Stomach smooth muscle (tissue), 2 donors: ENCODE measurements around the gene FCER2.

Experiments
- H3K27ac ChIP-seq: one replicate; pipeline ENCODE4 v1.7.0; 2013; ENCODE audit warnings: mild to moderate bottlenecking, low read length, inconsistent platforms
- H3K27me3 ChIP-seq, 2 donors: one replicate each; pipeline ENCODE4 v1.7.0; 2013; ENCODE audit warnings: low read length in 2 of 2; ENCODE audit not compliant: insufficient read depth in 2 of 2, control insufficient read depth in 1 of 2
- H3K36me3 ChIP-seq, 2 donors: one replicate each; pipeline ENCODE4 v1.7.0; 2013; ENCODE audit warnings: low read length in 2 of 2; ENCODE audit not compliant: control insufficient read depth in 2 of 2, insufficient read depth in 2 of 2
- H3K4me1 ChIP-seq: one replicate; pipeline ENCODE4 v1.7.0; 2013; ENCODE audit warnings: low read length; ENCODE audit not compliant: control insufficient read depth, insufficient read depth
- H3K4me3 ChIP-seq, 2 donors: one replicate each; pipeline ENCODE4 v1.7.0; 2013; ENCODE audit warnings: low read length in 2 of 2
- H3K9ac ChIP-seq, 2 donors: one replicate each; pipeline ENCODE4 v1.7.0; 2013; ENCODE audit warnings: low read length in 2 of 2, mild to moderate bottlenecking in 1 of 2
- H3K9me3 ChIP-seq, 2 donors: one replicate each; pipeline ENCODE4 v1.7.0; 2013; ENCODE audit warnings: low read length in 2 of 2; ENCODE audit not compliant: control insufficient read depth in 2 of 2
- donor health status: healthy.
- donor health status: Pancreatic carcinoma.

The FCER2 gene

DNA sequence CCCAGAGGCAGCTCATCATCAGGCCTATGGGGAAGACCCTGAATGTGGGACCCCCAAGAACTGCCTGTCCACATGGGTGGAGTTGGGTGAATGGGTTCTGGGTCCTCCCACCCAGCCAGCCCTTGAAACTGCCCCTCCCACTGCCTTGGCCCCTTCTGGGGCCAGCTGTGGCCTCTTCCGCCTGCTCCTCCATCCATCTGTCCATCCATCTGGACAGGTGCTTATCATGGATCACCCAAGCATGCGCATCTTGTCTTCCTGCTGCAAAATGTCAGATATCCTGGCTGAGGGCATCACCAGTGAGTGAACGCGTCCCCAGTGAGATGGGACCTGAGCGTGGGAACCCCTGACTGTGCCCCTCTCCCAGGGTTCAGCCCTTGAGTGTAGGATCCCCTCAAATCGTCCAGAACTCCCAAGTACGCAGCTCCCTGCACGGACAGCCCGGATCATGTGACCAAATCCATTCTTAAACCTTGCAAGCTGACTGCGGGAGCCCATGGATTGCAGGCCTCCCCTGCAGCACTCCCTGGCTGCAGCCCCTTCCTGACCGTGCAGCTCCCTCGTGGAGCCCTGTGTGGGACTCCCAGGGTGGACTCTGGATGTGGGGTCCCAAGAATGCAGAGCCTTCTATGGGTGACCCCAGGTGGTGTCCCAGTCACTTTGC is 63.0 kb downstream of the FCER2 start:
- Histone ChIP-seq H3K27me3 (peaks cover 24 to 33% of the 10 kb centered on the region in 2 donors), H3K27ac (no peak overlapping the region), H3K36me3 (no peaks in the 10 kb centered on the region), H3K4me1 (no peaks in the 10 kb centered on the region), H3K9me3 (no peaks in the 10 kb centered on the region), H3K9ac (no peak overlapping the region), H3K4me3 (no peak overlapping the region)
